A673 (cell line): Measurements from ENCODE around the gene EGLN1. TPM values are rescaled to one million over a fixed set of nuclear protein-coding genes. Genes with fewer than 3 reads are reported as not detected.

ENCODE experiments used
- BruUV-seq: library from RNA; stranded (reverse); fragments of 400-500 nt; replicated peaks from 2 replicates; lab custom pipeline; 2021; lab: Mats Ljungman, UMichigan
- CTCF ChIA-PET: fragments of 300-600 bp; sonication (Branson Sonifier 250); formaldehyde crosslinking; loops from one replicate; lab custom pipeline; 2022; ENCODE audit warnings: antibody characterized with exemption; lab: Charles Lee
- POLR2A ChIA-PET: fragments of 300-600 bp; sonication (Branson Sonifier 250); formaldehyde crosslinking; loops from one replicate; lab custom pipeline; 2022; ENCODE audit warnings: antibody characterized with exemption; ENCODE audit not compliant: low non-redundant PET; lab: Charles Lee
- DNase-seq: peaks from one replicate; pipeline ENCODE4 v3.0.0-alpha.2; 2015; ENCODE audit warnings: low spot score
- H3K27ac ChIP-seq: fragments of 200-600 bp; sonication (generic); 2 replicates; pipeline ENCODE4 v1.5.1; 2016; ENCODE audit warnings: mixed run types, low read depth, mild to moderate bottlenecking, mixed read lengths, antibody characterized with exemption, low read length; ENCODE audit not compliant: poor library complexity, severe bottlenecking
- H3K27me3 ChIP-seq: fragments of 200-600 bp; sonication (generic); replicated peaks from 2 replicates; pipeline ENCODE4 v1.6.1; 2017; ENCODE audit warnings: mixed run types, low read depth, mild to moderate bottlenecking, mixed read lengths, antibody characterized with exemption, low read length; ENCODE audit not compliant: insufficient read depth, poor library complexity
- H3K36me3 ChIP-seq: fragments of 200-600 bp; sonication (generic); 2 replicates; pipeline ENCODE4 v1.6.1; 2016; ENCODE audit warnings: mixed run types, mild to moderate bottlenecking, mixed read lengths, antibody characterized with exemption, low read length; ENCODE audit not compliant: insufficient read depth, poor library complexity, severe bottlenecking
- H3K4me1 ChIP-seq: fragments of 200-600 bp; sonication (generic); 2 replicates; pipeline ENCODE4 v1.6.1; 2017; ENCODE audit warnings: mixed run types, mild to moderate bottlenecking, mixed read lengths, antibody characterized with exemption, low read length; ENCODE audit not compliant: insufficient read depth, poor library complexity, severe bottlenecking
- H3K4me3 ChIP-seq: fragments of 200-600 bp; sonication (generic); 2 replicates; pipeline ENCODE4 v1.5.1; 2016; ENCODE audit warnings: low read depth, mixed run types, mild to moderate bottlenecking, mixed read lengths, low read length; ENCODE audit not compliant: poor library complexity, severe bottlenecking
- H3K9me3 ChIP-seq: fragments of 200-600 bp; sonication (generic); 2 replicates; pipeline ENCODE4 v1.6.1; 2016; ENCODE audit warnings: mixed run types, low read depth, mild to moderate bottlenecking, mixed read lengths, antibody characterized with exemption, low read length; ENCODE audit not compliant: poor library complexity, severe bottlenecking
- EZH2 ChIP-seq: fragments of 200-600 bp; sonication (generic); IDR thresholded peaks from 2 replicates; pipeline ENCODE4 v1.6.1; 2017; ENCODE audit warnings: borderline replicate concordance, low read depth, mild to moderate bottlenecking, mixed read lengths, antibody characterized with exemption, low read length; ENCODE audit not compliant: poor library complexity, severe bottlenecking
- intact Hi-C: fragments of 100-400 bp; cut with micrococcal nuclease; formaldehyde crosslinking; loops from one replicate; pipeline ENCODE4 v1.10.0; 2022; ENCODE audit not compliant: unreplicated experiment
- total RNA-seq: library from RNA; stranded (reverse); gene quantifications from 2 replicates; pipeline ENCODE4 v1.2.3, GENCODE V29; 2021
- TF ChIP-seq, protein P1 (sequence below): fragments of 300-800, 200-600 bp; sonication (generic); conservative IDR thresholded peaks from 2 replicates; pipeline ENCODE4 v1.5.1; 2017; ENCODE audit warnings: low read depth, mild to moderate bottlenecking, antibody characterized with exemption, low read length, moderate library complexity, mixed read lengths

The EGLN1 gene
- total RNA-seq, 1 experiment from 2014 or later, result 30.4 TPM

DNA sequence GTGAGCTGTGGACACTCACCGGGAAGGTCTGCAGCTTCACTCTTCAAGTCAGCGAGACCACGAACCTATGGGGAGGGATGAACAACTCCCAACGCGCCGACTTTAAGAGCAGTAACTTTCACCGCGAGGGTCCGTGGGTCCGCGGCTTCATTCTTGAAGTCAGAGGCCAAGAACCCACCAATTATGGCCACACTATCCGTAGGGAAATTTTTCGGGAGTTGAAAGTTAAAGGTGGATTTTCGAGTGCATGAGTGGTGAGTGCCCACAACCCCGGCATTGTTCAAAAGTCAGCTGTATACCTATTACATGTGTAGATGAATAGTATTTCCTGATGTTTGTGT is 104.1 kb downstream of the EGLN1 start:
- Histone ChIP-seq H3K27me3 (no peaks in the 10 kb centered on the region), H3K4me1 (no peaks in the 10 kb centered on the region), H3K4me3 (no peak overlapping the region), H3K9me3 (no peaks in the 10 kb centered on the region), H3K36me3 (no peaks in the 10 kb centered on the region), H3K27ac (no peak overlapping the region)
- ChIA-PET POLR2A (no interaction called here), CTCF (no interaction called here)
- DNase-seq, result no peak
- TF ChIP-seq, protein P1, sequence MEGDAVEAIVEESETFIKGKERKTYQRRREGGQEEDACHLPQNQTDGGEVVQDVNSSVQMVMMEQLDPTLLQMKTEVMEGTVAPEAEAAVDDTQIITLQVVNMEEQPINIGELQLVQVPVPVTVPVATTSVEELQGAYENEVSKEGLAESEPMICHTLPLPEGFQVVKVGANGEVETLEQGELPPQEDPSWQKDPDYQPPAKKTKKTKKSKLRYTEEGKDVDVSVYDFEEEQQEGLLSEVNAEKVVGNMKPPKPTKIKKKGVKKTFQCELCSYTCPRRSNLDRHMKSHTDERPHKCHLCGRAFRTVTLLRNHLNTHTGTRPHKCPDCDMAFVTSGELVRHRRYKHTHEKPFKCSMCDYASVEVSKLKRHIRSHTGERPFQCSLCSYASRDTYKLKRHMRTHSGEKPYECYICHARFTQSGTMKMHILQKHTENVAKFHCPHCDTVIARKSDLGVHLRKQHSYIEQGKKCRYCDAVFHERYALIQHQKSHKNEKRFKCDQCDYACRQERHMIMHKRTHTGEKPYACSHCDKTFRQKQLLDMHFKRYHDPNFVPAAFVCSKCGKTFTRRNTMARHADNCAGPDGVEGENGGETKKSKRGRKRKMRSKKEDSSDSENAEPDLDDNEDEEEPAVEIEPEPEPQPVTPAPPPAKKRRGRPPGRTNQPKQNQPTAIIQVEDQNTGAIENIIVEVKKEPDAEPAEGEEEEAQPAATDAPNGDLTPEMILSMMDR, result no peak
- no peak for TF ChIP-seq EZH2
- BruUV-seq, result no TSS peak
- intact Hi-C loops, result no loop called here

DNA sequence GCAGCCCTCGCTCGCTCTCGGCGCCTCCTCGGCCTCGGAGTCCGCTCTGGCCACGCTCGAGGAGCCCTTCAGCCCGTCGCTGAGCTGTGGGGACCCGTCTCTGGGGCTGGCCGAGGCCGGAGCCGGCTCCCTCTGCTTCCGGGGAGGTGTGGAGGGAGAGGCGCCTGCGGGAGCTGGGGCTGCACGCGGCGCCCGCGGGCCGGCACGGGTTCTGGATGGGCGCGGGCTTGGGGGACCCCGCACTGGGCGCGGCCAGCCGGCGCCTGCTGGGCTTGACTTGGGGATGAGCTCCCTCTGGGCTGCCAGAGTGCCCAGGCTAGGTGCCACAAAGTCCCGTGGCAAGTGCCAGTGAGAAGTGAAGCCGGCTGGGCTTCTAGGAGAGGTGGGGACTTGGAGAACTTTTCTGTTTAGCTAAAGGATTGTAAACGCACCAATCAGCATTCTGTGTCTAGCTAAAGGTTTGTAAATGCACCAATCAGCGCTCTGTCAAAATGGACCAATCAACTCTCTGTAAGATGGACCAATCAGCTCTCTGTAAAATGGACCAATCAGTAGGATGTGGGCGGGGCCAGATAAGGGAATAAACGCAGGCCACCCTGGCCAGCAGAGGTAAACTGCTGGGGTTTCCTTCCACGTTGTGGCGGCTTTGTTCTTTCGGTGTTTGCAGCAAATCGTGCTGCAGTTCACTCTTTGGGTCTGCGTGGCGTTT is 104.6 kb downstream of the EGLN1 start:
- Histone ChIP-seq H3K27ac (no peak overlapping the region), H3K4me1 (no peaks in the 10 kb centered on the region), H3K27me3 (no peaks in the 10 kb centered on the region), H3K4me3 (no peak overlapping the region), H3K36me3 (no peaks in the 10 kb centered on the region), H3K9me3 (no peaks in the 10 kb centered on the region)
- no peak for TF ChIP-seq EZH2
- TF ChIP-seq, protein P1, result no peak
- intact Hi-C loops, result no loop called here
- no TSS peak for BruUV-seq
- CTCF ChIA-PET, result no interaction called here
- POLR2A ChIA-PET, result no interaction called here
- DNase-seq, result no peak

DNA sequence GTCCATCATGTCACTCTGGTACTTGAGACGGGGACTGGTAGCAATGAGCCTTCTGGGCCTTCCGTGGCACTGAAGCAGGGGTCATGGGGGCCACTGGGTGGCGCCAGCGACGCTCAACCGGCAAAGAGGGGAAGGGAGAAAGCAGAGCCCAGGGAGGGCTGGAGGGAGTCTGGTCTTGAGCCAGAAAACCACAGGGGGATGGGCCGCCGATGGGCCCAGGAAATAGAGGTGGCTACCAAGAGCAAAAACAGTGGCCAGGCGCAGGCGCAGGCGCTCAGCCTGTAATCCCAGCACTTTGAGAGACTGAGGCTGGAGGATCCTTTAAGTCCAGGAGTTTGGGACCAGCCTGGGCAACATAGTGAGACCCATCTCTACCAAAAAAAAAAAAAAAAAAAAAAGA is 106.2 kb downstream of the EGLN1 start:
- POLR2A ChIA-PET, result no interaction called here
- Histone ChIP-seq H3K4me1 (no peaks in the 10 kb centered on the region), H3K27ac (no peak overlapping the region), H3K4me3 (no peak overlapping the region), H3K27me3 (no peaks in the 10 kb centered on the region), H3K36me3 (no peaks in the 10 kb centered on the region), H3K9me3 (no peaks in the 10 kb centered on the region)
- no peak for TF ChIP-seq EZH2
- TF ChIP-seq, protein P1, result peak; percentile 73
- intact Hi-C loops, result no loop called here
- CTCF ChIA-PET, result no interaction called here
- DNase-seq, result peak; percentile 73
- no TSS peak for BruUV-seq

Other genes with a start within 250 kb of the EGLN1 start
- 73.7 and 75.0 TPM in 2 replicates for gene GNPAT, start 181.1 kb downstream of the EGLN1 start, total RNA-seq
- gene EXOC8, start 84.4 kb downstream of the EGLN1 start, total RNA-seq, result 13.0 and 13.8 TPM in 2 replicates
- gene SPRTN, start 84.0 kb downstream of the EGLN1 start, total RNA-seq, result 21.6 and 27.2 TPM in 2 replicates
- gene TSNAX, start 106.4 kb upstream of the EGLN1 start, total RNA-seq, result 56.1 and 60.0 TPM in 2 replicates
- gene DISC1, start 204.5 kb upstream of the EGLN1 start, total RNA-seq, result 1.8 and 3.0 TPM in 2 replicates